SK-N-MC (cell line): ENCODE data around the gene PLEKHA6.

Experiments
- EZH2 ChIP-seq: fragments of 200-600 bp; sonication (generic); IDR thresholded peaks from one replicate; pipeline ENCODE4 v1.6.1; 2017; ENCODE audit warnings: antibody characterized with exemption
- POLR2AphosphoS5 ChIP-seq: IDR thresholded peaks from 2 replicates; pipeline ENCODE4 v1.6.1; 2012; ENCODE audit warnings: mild to moderate bottlenecking, low read depth, low read length, borderline replicate concordance

- TF ChIP-seq EZH2 = no peak
- TF ChIP-seq POLR2AphosphoS5 = no peak
Measured at GRCh38 chr1:204345438-204345841, 14.3 kb downstream of the PLEKHA6 start.
